Fibroblast of the aortic adventitia (primary cell): Measurements from ENCODE around the gene VMAC. TPM values are rescaled to one million over a fixed set of nuclear protein-coding genes. Genes with fewer than 3 reads are reported as not detected.

Source experiments
- DNase-seq: peaks from one replicate; pipeline ENCODE4 v3.0.0-alpha.2; 2010; ENCODE audit warnings: low read depth
- H3K4me3 ChIP-seq: 2 replicates; pipeline ENCODE4 v1.5.1; 2011; ENCODE audit warnings: low read depth, mild to moderate bottlenecking, control low read depth, low read length, moderate library complexity
- CTCF ChIP-seq: IDR thresholded peaks from 2 replicates; pipeline ENCODE4 v1.5.1; 2011; ENCODE audit warnings: mild to moderate bottlenecking, low read length, control low read depth, inconsistent platforms; ENCODE audit not compliant: insufficient read depth
- total RNA-seq: library from RNA; depleted of rRNA; stranded (reverse); fragments of >200 nt; gene quantifications from 2 replicates; pipeline ENCODE4 v1.2.3, GENCODE V29; 2012; ENCODE audit warnings: low replicate concordance

The VMAC gene
- total RNA-seq, 1 donor, result 5.6 TPM

- no peak for TF ChIP-seq CTCF
- H3K4me3 ChIP-seq, result no peak overlapping the region
- DNase-seq, result no peak
These were observed 49.1 kb downstream of the VMAC start for GRCh38 chr19:5953680-5954213.

GRCh38 chr19:5954293-5954692 is 49.6 kb downstream of the VMAC start:
- H3K4me3 ChIP-seq, result peak overlapping the region; percentile 31
- DNase-seq, result no peak

GRCh38 chr19:5955636-5955935 is 50.9 kb downstream of the VMAC start:
- no peak for TF ChIP-seq CTCF
- DNase-seq, result peak; percentile 65
- H3K4me3 ChIP-seq, result no peak overlapping the region

More at GRCh38 chr19:5954293-5954692, 49.6 kb downstream of the VMAC start:
- no peak for TF ChIP-seq CTCF

GRCh38 chr19:5956323-5956722 is 51.7 kb downstream of the VMAC start:
- DNase-seq, result no peak
- no peak overlapping the region for H3K4me3 ChIP-seq
- TF ChIP-seq CTCF, result no peak

GRCh38 chr19:5956728-5957127 is 52.1 kb downstream of the VMAC start:
- no peak for DNase-seq
- no peak overlapping the region for H3K4me3 ChIP-seq
- no peak for TF ChIP-seq CTCF

GRCh38 chr19:5957170-5957569 is 52.5 kb downstream of the VMAC start:
- DNase-seq, result no peak
- H3K4me3 ChIP-seq, result no peak overlapping the region
- TF ChIP-seq CTCF, result no peak
